Transverse colon (tissue), 4 donors: ENCODE measurements around the gene SOD3. TPM values are rescaled to one million over a fixed set of nuclear protein-coding genes. Genes with fewer than 3 reads are reported as not detected.

Experiments used
- DNase-seq: peaks from one replicate; pipeline ENCODE4 v3.0.0-alpha.2; 2019
- H3K27ac ChIP-seq, 4 donors: fragments of 200-600 bp; sonication (generic); 2 replicates each; pipeline ENCODE4 v1.5.1; 2016 to 2018; ENCODE audit warnings: inconsistent platforms in 4 of 4
- H3K27me3 ChIP-seq: fragments of 200-600 bp; sonication (generic); 2 replicates; pipeline ENCODE4 v1.5.1; 2017; ENCODE audit warnings: inconsistent platforms
- H3K36me3 ChIP-seq, 4 donors: fragments of 200-600 bp; sonication (generic); 2 replicates each; pipeline ENCODE4 v1.5.1; 2017 to 2019; ENCODE audit warnings: inconsistent platforms in 4 of 4
- H3K4me1 ChIP-seq, 4 donors: fragments of 200-600 bp; sonication (generic); 2 replicates each; pipeline ENCODE4 v1.5.1; 2017 to 2020; ENCODE audit warnings: inconsistent platforms in 4 of 4
- H3K4me3 ChIP-seq, 4 donors: fragments of 200-600 bp; sonication (generic); 1 replicate in 1 of 4; 2 replicates in 3 of 4; pipeline versions ENCODE4 v1.5.1 to v1.6.1; 2017 to 2019; ENCODE audit warnings: inconsistent platforms in 4 of 4
- H3K9me3 ChIP-seq, 2 donors: fragments of 200-600 bp; sonication (generic); 2 replicates each; pipeline ENCODE4 v1.5.1; 2017 to 2019; ENCODE audit warnings: inconsistent platforms in 2 of 2
- CTCF ChIP-seq, 5 experiments: fragments of 200-600 bp in 3 of 5; fragments of 450-650 bp in 2 of 5; sonication (generic) in 3 of 5; IDR thresholded peaks; 1 replicate in 2 of 5; 2 replicates in 3 of 5; pipeline ENCODE4 v1.5.1; 2016 to 2017; ENCODE audit warnings: antibody characterized with exemption in 5 of 5, inconsistent platforms in 3 of 5, mild to moderate bottlenecking in 2 of 5, moderate library complexity in 1 of 5
- EP300 ChIP-seq: sonication (generic); formaldehyde crosslinking; IDR thresholded peaks from one replicate; pipeline ENCODE4 v1.6.1; 2017; ENCODE audit warnings: antibody characterized with exemption, low read depth
- POLR2A ChIP-seq: fragments of 450-650 bp; IDR thresholded peaks from one replicate; pipeline ENCODE4 v1.6.1; 2016; ENCODE audit warnings: antibody characterized with exemption, mild to moderate bottlenecking, moderate library complexity
- POLR2AphosphoS5 ChIP-seq, 3 donors: sonication (generic); formaldehyde crosslinking; IDR thresholded peaks; one replicate each; pipeline ENCODE4 v1.6.1; 2016; ENCODE audit warnings: antibody characterized with exemption in 3 of 3
- WGBS, 2 donors: methylation state at CpG; one replicate each; pipeline ENCODE4 v1.1.5; 2018; ENCODE audit warnings: low coverage in 1 of 2; 5-methylcytosine and 5-hydroxymethylcytosine counted together
- in situ Hi-C, 4 donors: fragments of 200-750 bp; cut with MboI; loops; one replicate each; pipeline versions ENCODE4 v1.15.0 to v1.15.1; 2017; ENCODE audit warnings: low sequenced_read_pairs in 3 of 4, low pct_ligation_motif_present in 1 of 4, low pct_unique_long_range_greater_than_20kb in 1 of 4
- intact Hi-C: fragments of 100-400 bp; cut with DNase I; formaldehyde crosslinking; loops from one replicate; pipeline ENCODE4 v1.15.1; 2023; ENCODE audit warnings: low total_unique reads
- total RNA-seq, 4 donors: library from RNA; depleted of rRNA; stranded (reverse); fragments of >200 nt; gene quantifications; one replicate each; pipeline ENCODE4 v1.1.0, GENCODE V29; 2016

The SOD3 gene
- total RNA-seq, 4 donors from 2014 or later: 27.7 to 112 (median 71.7) TPM

GRCh38 chr4:24748758-24749350 lies 46.5 kb upstream of the SOD3 start:
- H3K36me3 ChIP-seq: no peaks in the 10 kb centered on the region
- H3K9me3 ChIP-seq: no peaks in the 10 kb centered on the region
- H3K27me3 ChIP-seq: no peaks in the 10 kb centered on the region
- H3K27ac ChIP-seq: no peak overlapping the region
- H3K4me1 ChIP-seq: no peaks in the 10 kb centered on the region
- H3K4me3 ChIP-seq: no peak overlapping the region
- in situ Hi-C loops (no loop called here), intact Hi-C loops (no loop called here)
- DNase-seq: no peak
- no peak for TF ChIP-seq POLR2AphosphoS5 (IDR thresholded peaks at IDR 0.05)
- no peak for TF ChIP-seq POLR2A
- no peak for TF ChIP-seq CTCF (IDR thresholded peaks at IDR 0.05)
- no peak for TF ChIP-seq EP300
- whole genome bisulfite sequencing, 2 donors: 90 to 92% methylated on average over 4 to 10 of the region's 10 CpGs

- Histone ChIP-seq H3K36me3 (no peaks in the 10 kb centered on the region), H3K27ac (no peak overlapping the region), H3K27me3 (no peaks in the 10 kb centered on the region), H3K4me1 (peaks cover 0 to 3% (median 0%) of the 10 kb centered on the region in 4 donors), H3K4me3 (no peak overlapping the region), H3K9me3 (no peaks in the 10 kb centered on the region)
- 39 to 66% methylated on average over 2 to 3 of the region's 3 CpGs for WGBS, 2 donors
- TF ChIP-seq EP300: no peak
- DNase-seq: no peak
- in situ Hi-C loops (no loop called here), intact Hi-C loops (no loop called here)
Measured at GRCh38 chr4:24750106-24750505, 45.3 kb upstream of the SOD3 start.

GRCh38 chr4:24751926-24752539 lies 43.3 kb upstream of the SOD3 start:
- H3K9me3 ChIP-seq: peaks cover 9 to 13% of the 10 kb centered on the region in 2 donors
- intact Hi-C loops: no loop called here
- no peak for DNase-seq
- H3K27me3 ChIP-seq: no peaks in the 10 kb centered on the region
- TF ChIP-seq EP300 (no peak), POLR2A (no peak), CTCF (IDR thresholded peaks at IDR 0.05) (no peak), POLR2AphosphoS5 (IDR thresholded peaks at IDR 0.05) (no peak)
- in situ Hi-C loops: no loop called here
- 81% methylated on average over 3 of the region's 3 CpGs; no CpG with 5 or more reads in 1 of the 2 donors for WGBS, 2 donors
- peaks cover 0 to 3% (median 0%) of the 10 kb centered on the region in 4 donors for H3K4me1 ChIP-seq
- H3K27ac ChIP-seq: no peak overlapping the region
- H3K36me3 ChIP-seq: no peaks in the 10 kb centered on the region
- no peak overlapping the region for H3K4me3 ChIP-seq

- WGBS, 2 donors: 68% methylated on average over 1 of the region's 1 CpG; no CpG with 5 or more reads in 1 of the 2 donors
- DNase-seq: no peak
- H3K27ac ChIP-seq: no peak overlapping the region
- H3K9me3 ChIP-seq: peaks cover 14 to 24% of the 10 kb centered on the region in 2 donors
- no peak for TF ChIP-seq CTCF (IDR thresholded peaks at IDR 0.05)
- no peak for TF ChIP-seq POLR2AphosphoS5 (IDR thresholded peaks at IDR 0.05)
- TF ChIP-seq POLR2A: no peak
- no peak for TF ChIP-seq EP300
- no peak overlapping the region for H3K4me3 ChIP-seq
- in situ Hi-C loops (no loop called here), intact Hi-C loops (no loop called here)
- peaks cover 0 to 3% (median 0%) of the 10 kb centered on the region in 4 donors for H3K4me1 ChIP-seq
- no peaks in the 10 kb centered on the region for H3K27me3 ChIP-seq
- H3K36me3 ChIP-seq: no peaks in the 10 kb centered on the region
Measured at GRCh38 chr4:24753519-24753918, 41.9 kb upstream of the SOD3 start.
